Right renal pelvis (tissue), 4 donors: Measurements from ENCODE around the gene ASNSD1. TPM values are rescaled to one million over a fixed set of nuclear protein-coding genes. Genes with fewer than 3 reads are reported as not detected.

ENCODE experiments used
- DNase-seq, 4 donors: peaks; one replicate each; pipeline ENCODE4 v3.0.0-alpha.2; 2013; ENCODE audit warnings: low read depth in 4 of 4, low spot score in 3 of 4, missing footprints in 1 of 4
- polyA plus RNA-seq, 4 donors: library from polyadenylated mRNA; unstranded; fragments of 120-200 nt; gene quantifications; one replicate each; pipeline ENCODE4 v1.2.1, GENCODE V29; 2013; ENCODE audit not compliant: insufficient read length in 4 of 4

ASNSD1 gene
- 10 to 100 TPM; 55.7 to 68.6 (median 65.0) TPM for polyA plus RNA-seq

DNA sequence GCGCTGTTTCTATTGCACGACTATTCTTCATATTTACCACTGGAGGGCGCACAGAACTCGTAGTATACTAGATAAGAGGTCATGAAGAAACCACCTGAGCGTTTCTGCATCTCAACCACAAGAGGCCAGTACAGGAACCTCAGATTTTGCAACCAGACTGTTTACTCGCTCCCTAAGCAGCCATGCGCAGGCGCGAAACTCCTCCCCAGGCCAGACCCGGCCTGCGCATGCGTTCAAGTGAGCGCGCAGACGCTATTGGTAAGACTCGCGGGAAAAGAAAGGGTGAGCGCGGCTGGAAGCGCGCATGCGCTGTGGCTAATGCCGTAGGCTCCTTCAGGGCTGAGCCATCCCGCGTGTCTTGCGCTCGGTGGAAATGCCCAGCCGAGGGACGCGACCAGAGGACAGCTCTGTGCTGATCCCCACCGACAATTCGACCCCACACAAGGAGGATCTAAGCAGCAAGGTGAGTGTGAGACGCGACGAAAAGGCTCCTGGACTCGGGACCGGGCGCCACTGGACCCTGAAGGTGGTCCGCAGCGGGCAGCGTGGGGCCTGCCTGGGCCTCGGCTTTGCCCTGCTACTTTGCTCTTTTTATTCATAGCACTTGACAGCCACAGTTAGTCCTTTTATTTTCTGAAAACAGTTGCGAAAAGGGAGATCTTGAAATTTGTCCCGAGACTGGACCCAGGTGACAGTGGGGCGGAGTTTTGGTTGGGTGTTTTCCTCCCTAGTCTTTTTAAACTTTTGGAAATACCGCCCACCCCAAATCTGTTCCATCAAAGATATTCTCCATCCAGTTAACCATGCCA lies at the start of gene ASNSD1:
TSS of gene ASNSD1 (plus strand) at position 312 of the 809 bp plus-strand sequence. CDS start 4,674 bp downstream, outside the sequence.
- DNase-seq = peak; percentile 98 to 100 (median 99)

DNA sequence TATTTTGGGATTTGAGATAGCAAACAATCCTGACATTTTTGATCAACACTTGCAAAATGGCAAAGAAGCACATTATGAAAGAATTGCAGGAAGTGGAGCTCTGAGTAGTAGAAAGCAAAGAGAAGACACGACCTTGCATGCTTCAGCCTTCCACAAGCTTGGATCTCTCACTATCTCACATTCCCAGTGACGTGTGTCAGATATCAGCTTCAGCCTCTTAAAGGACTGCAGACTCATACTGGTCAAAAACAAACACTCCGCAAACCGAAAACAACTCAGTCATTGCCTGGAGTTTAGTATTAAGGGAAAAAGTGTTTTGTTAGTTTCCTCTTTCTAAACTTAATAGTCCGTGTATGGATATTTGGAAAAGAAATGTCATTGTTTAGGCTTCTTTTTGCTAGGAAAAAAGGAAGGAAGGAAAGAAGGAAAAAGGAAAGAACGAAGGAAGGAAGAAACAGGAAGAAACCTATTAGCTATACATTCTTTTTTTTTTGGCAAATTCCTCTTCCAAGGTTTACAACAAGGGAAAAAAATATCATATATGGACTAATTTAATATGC lies 48.1 kb upstream of the ASNSD1 start:
- peak in 2 of 4 donors; percentile 35 to 43 for DNase-seq

DNA sequence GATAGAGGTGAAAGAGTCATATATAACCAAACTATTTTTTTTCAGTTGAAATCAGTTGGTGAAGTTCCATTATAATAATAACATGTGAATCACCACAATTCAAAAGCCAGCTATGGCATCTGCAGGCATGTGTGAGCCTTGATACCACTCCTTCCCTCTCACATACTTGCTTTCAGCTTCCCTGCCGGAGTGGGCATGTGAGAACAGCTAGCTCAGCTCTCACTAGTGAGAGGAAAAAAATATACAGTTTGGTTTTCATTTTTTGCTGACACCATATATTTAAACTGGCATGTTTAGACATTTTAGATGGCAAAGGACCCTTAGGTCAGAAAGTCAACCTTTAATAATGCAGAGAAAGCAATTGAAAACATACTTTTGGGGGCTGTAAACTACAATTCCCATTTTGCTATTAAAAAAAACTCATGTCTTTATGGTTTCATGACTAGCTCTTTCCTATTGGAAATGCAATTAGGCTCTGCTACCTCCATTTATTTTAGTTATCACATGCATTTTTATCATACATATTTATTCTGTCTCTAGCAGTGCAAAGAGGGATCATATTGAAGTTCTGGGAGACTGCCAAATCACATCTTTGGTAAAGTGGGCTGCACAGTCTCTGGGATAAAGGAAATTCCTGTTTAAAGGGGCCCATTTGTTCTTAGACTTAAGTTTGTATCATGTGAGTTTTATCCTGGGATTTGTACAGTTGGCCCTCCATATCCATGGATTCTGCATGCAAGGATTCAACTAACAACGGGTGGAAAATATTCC lies 47.4 kb upstream of the ASNSD1 start:
- no peak for DNase-seq

DNA sequence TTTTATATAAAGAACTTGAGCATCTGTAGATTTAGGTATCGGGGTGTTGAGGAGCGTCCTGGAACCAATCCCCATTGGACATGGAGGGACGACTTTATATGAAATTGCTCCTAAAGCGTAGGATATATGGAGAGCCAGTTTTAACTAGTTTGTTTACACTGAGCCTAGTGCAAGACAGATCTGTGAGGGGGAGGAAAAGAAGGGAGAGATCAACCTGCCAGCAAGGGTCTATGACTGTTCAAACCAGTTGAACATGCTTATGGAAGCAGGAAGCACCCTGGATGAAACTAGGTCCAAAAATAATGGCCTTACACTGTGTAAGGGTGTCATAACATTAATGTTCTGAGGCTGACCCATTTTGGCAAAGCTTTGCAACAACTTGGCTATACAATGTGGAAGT lies 46.7 kb upstream of the ASNSD1 start:
- no peak for DNase-seq

DNA sequence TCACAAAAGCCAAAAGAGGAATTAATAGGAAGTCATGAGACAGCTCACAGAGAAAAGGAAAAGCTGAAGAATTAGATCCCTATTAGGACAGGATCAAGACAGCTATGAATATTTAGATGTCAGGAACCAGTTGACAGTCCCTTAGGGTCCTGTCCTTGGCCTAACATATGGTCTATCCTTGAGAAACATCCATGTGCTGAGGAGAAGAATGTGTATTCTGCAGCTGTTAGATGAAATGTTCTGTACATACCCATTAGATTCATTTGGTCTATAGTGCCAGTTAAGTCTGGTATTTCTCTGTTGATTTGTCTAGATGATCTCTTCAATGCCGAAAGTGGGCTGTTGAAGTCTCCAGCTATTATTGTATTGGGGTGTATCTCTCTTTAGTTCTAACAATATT lies 43.1 kb upstream of the ASNSD1 start:
- DNase-seq = no peak

DNA sequence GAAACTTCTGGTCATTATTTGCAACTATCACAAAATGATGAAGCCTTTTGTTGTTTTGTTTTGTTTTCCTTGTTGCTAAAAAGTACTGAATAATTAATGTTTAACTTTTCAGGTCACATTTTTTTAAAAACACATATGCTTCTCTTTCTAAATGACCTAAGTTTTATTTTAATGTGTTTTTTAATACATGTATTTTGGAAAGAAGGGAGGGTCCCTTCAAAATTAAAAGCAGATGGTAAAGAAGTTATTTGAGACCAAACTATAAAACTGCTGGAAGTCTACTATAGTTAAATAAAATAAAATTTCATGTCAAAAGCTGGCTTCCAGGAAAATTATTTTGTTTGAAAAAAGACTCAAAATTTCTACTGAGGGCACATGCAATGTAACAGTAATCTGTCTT lies 39.5 kb upstream of the ASNSD1 start:
- no peak for DNase-seq

DNA sequence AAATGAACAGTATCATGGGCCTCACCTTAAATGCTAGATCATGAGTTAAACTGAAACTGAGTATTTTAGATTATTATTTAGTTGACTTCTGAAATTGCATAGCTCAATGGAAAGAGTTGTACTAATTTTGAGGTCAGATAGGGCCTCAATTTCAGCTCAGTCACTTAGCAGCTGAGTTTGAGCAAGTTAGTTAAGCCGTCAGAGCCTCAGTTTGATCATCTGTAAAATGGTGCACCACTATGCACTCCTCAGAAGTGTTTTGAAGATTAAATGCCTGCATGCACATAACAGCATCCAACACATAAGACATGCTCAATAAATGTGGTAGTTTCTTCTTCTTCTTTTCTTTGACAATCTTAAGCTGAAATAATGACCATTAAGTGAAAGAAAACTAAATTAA lies 38.2 kb upstream of the ASNSD1 start:
- DNase-seq = no peak

DNA sequence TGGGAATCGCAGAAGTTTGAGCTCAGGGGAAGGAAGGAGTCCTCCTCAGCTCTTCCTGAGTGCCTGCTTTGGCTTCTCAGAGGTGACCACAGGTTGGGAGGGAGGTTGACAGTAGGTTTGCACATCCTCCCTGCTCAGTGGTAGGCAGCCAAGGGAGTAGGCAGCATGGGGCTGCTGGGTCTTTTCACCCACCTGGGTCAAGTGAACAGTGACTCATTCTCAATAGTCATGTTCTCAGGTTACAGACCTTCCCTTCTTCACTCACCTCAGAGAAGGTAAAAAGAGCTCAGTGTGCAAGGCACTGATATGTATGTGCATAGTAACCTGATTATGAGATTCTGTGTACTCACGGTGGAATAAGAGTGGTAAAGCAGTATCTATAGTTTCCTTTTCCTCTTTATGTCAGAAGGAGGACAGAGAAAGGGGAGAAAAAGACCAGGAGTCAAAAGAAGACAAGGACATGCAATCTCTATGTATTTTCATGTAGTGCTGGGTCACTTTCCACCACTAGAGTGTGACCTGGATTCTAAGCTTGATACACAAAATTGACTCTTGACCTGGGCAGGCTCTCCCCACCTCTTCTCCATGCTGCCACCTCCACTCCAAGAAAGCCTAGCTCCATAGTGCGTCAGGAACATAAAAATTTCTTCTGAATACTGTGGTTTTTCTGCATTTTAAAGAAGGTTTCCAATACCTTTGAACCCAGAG lies 36.5 kb upstream of the ASNSD1 start:
- no peak for DNase-seq

DNA sequence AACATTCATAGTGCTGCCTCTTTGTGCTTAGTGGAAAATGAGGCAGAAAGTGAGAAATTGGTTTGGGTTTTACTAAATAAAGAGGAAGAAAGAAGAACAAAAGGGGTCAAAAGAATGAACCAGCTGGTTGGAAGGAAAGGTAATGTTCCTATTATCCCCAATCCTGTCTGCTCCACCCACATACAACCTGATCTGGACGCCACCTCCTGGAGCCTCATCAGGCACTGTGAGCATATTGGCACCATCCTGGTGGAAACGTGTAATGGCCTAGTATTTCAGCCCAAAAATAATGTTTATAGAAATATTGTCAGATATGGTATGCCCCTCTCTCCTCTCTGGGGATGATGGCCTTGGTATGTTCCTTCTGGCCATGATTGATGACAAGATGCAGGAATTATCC lies 35.6 kb upstream of the ASNSD1 start:
- DNase-seq = no peak

DNA sequence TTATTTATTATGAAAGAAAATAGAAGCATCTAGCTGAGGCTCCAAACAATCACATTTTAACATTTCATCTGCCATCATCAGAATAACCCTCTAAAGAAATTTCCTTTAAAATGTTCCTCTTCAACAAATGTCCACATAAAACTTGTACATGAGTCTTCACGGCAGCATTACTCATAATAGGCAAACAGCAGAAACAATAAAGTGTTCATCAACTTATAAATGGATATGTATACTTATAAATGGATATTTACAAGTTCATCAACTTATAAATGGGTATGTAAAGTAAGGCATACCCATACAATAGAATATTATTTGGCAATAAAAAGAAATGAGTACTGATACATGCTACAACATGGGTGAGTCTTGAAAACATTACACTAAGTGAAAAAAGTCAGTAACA lies 33.5 kb upstream of the ASNSD1 start:
- DNase-seq = no peak

DNA sequence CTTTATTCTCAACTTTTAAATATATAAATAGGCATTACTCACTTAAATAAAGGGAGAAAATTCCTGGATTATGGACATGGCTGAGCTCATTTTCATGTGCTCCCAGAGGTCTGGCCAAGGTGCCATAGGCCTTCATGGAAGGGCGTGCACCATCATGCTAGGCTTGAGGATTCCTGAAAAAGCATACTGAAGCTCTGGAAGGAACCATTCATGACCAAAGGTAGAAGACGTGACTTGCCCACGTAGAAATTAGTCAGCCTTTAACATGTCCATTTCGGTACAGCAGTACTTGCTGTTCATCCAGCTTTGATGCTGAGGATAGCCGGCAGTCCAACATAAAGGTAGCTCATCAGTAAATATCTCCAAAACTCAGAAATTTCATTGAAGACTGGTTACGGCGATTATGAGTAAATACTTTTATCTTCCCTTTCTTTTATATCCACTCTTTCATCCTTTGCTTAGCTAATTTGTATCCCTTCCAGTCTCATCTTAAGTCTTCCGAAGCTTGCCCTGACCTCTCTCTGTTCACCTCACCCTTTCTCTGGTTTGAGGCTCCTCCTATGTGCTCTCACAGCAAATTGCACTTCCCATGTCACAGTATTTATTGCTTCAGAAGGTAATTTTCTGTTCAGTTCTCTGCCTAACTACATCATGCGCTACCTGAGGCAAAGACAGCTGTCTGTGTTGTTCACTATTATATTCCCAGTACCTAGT lies 32.3 kb upstream of the ASNSD1 start:
- no peak for DNase-seq

DNA sequence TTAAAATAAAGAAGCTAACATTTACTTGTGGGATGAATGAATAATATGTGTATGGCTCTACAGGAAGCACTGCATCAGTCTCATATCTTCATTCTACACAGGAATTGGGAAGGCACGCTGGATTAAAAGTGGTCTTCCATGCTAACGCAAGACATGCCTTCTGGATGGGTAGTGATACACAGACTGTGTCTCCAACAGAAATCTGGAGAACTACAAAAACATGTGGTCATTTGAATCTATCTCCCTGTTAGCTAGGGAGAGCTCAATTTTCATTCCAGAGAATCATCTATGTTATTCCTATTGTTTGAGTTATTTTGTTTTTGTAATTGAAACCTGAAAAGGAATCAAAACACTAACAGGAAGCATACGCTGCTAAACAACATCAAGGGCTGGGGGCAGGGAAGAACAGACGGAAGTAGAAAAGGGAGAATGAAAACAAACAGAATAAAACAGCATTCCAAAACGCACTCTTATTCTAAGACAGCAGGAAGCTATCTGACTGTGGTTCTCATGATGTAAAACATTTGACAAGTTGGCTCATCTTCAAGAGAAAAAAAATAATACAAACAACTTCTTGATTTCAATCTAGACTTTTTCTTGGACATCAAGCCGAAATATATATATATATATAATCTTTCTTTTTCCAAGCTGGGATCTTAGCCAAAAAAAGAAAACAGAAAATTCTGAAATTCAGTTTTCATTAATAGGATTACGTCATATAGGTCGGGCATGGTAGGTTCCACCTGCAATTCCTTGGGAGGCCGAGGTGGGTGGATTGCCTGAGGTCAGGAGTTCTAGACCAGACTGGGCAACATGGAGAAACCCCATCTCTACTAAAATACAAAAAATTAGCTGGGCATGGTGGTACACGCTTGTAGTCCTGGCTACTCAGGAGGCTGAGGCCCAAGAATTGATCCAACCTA lies 31.5 kb upstream of the ASNSD1 start:
- DNase-seq = peak in 3 of 4 donors; percentile 33 to 49 (median 43)

DNA sequence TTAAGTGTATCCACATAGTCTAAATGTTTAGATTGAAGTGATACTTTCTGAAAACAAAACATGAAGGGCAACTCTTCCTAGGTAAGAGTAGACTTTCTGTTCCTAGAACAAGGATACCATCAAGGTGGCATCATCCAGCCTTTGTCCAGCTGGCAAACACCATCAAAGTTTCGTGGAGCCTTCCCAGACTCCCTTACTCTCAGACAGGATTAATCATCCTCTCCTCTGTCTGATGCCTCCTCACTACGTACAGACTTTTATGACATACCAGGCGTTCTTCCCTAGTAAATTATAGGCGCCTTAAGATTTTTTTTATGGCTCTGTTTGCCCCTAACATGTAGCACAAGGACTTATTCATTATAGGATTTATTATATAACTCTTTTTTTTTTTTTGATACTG lies 29.4 kb upstream of the ASNSD1 start:
- no peak for DNase-seq

DNA sequence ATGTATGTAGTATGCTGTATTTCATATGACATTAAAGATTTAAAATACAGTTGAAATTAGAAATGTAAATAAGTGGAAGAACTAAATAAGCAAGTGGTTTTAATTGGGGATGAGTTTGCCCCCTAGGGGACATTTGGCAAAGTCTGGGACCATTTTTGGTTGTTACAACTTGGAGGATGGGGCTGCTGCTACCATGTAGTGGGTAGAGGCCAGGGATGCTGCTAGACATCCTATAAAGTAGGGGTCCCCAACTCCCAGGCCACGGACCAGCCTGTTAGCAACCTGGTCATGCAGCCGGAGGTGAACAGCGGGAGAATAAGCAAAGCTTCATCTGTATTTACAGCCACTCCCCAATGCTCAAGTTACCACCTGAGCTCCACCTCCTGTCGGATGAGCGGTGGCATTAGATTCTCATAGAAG lies 27.9 kb upstream of the ASNSD1 start:
- no peak for DNase-seq

DNA sequence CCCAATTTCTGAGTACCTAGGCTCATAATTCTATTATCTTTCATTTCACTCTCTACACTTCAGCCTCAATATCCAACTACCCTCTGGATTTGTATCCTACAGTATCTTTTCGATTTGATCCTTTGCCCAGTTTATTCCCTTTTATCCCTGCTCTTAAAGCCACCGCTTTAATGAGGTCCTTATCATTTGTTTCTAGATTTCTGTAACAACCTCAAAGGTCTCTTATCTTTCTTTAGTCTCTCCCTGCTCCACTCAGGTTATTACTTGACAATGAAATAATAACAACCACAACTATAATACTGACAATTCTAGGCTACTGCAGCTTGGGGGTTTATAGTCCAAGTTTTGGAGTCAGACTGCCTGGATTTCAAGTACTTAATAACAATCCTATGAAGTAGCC lies 25.9 kb upstream of the ASNSD1 start:
- no peak for DNase-seq

DNA sequence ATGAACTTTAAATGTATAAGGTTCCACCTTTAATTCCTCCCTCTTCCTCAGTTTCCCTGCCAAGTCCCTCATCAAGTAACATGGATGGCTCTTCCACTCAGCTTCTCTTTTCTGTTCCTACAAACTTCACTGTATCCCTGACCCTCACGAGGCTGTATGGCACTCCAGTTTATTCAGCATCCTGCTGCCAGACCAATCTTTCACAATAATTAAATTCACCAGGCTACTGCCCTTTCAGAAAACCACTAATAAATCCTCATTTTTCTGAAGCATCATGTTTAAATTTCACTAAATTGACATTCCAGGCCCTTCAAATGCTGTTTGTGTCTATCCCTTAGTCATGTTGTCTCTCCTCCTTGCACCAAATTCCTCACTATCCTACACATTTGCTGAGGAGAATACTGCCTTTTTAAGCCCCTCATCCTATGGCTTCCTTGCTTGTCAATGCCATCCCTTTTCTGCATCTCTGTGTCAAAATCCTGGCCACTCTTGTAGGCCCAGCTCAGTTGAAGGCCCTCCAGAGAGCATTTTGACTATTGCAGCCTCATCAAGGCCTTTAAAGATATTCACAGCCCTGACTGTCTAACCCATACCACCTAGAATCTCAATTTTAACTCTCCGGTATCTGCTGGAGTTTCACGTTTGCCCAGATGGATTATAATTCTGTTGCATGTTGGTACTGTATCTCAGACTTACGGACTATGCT lies 22.8 kb upstream of the ASNSD1 start:
- no peak for DNase-seq

DNA sequence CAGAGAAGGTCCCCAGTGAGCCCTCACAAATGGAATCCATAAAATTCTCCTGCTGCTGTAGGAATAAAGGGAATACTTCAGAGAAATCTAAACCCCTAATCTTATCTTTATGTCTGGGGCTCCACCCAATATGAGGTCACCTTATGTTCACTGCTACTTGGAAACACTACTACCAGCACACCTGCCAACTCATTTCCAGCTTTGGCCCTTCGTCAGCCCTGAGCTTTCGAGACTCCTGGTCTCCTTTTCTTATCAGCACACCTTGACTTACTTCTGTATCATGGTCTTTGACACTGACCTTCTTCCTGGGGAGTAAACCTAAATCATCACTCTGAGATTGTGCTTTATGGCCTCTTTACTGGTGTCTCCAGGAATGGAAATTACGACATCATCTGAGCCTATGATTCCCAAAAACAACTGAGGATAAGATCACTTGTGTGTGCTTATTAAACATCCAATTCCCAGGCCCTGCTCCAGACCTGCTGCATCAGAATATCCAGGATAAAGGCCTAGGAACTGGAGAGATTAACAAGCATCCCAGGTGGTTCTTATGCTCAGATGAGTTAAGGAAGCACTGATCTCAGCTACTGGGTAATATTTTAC lies 22.2 kb upstream of the ASNSD1 start:
- DNase-seq = no peak

DNA sequence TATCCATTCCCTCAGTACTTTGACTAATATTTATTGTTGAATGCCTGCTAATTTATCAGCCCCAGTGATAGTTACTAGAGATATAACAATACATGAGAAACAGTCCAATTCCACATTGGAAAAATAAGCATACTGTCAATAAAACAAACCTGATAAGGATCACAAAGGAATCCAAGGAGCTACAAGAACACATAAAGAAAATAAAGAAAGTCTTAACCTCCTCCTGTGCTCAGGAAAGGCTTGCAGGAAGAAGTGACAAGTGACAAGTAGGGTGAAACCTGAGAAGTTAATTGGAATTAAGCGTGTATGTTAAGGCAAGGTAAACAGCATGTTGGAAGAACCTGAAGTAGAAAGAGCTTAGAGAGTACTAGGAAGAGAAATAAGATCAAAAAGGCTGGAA lies 20.3 kb upstream of the ASNSD1 start:
- DNase-seq = no peak
